C4-2B (cell line): Measurements from ENCODE around the gene NHSL2.

Experiments used
- CTCF ChIP-seq: fragments of 450-650 bp; conservative IDR thresholded peaks from 2 replicates; pipeline ENCODE4 v1.5.1; 2017; ENCODE audit warnings: mild to moderate bottlenecking
- ZFX ChIP-seq: fragments of 450-650 bp; IDR thresholded peaks from 2 replicates; pipeline ENCODE4 v1.6.1; 2017

DNA sequence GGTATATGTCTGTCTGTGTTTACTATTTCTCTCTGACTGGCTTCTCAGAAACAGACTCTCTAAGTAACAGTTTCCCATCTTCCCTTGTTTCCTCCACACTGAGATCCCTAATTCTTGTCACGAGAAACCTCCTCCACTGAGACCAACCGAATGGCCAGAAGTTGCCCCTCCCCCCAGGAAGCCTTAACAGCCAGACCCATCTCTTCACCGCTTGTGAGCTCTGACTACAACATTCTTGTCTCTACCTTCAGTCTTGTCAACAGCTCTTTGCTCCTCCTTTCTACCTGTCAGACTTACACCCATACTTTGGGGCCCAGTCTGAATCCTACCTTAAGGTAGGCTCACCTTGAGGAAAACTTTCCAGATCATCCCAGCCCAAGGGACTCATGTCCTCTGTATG lies 90.8 kb downstream of the NHSL2 start:
- TF ChIP-seq CTCF: no peak
- TF ChIP-seq ZFX: no peak
